Spleen (tissue), 11 donors: Measurements from ENCODE around the gene RNASE8. TPM values are rescaled to one million over a fixed set of nuclear protein-coding genes. Genes with fewer than 3 reads are reported as not detected.
A peak's percentile ranks its signal among the peaks of the same experiment; 100 is the strongest.

ENCODE experiments used
- DNase-seq: peaks from one replicate; pipeline ENCODE4 v3.0.0-alpha.2; 2020
- H3K27ac ChIP-seq, 8 donors: fragments of 200-600 bp; sonication (generic) in 7 of 8; 1 replicate in 4 of 8; 2 replicates in 4 of 8; pipeline versions ENCODE4 v1.5.0 to v1.8.0; 2016 to 2021; ENCODE audit warnings: inconsistent platforms in 4 of 8, mild to moderate bottlenecking in 4 of 8, moderate library complexity in 1 of 8
- H3K27me3 ChIP-seq, 7 donors: fragments of 200-600 bp; sonication (generic) in 6 of 7; replicated peaks in 1 of 7; 1 replicate in 4 of 7; 2 replicates in 3 of 7; pipeline versions ENCODE4 v1.5.0 to v1.8.0; 2016 to 2021; ENCODE audit warnings: inconsistent platforms in 3 of 7, mild to moderate bottlenecking in 1 of 7
- H3K36me3 ChIP-seq, 6 donors: fragments of 200-600 bp; sonication (generic) in 5 of 6; 1 replicate in 4 of 6; 2 replicates in 2 of 6; pipeline versions ENCODE4 v1.5.0 to v1.8.0; 2016 to 2021; ENCODE audit warnings: inconsistent platforms in 2 of 6
- H3K4me1 ChIP-seq, 6 donors: fragments of 200-600 bp; sonication (generic) in 5 of 6; 1 replicate in 3 of 6; 2 replicates in 3 of 6; pipeline versions ENCODE4 v1.5.0 to v1.8.0; 2016 to 2021; ENCODE audit warnings: inconsistent platforms in 3 of 6
- H3K4me3 ChIP-seq, 8 donors: fragments of 200-600 bp; sonication (generic) in 7 of 8; 1 replicate in 4 of 8; 2 replicates in 4 of 8; pipeline versions ENCODE4 v1.5.0 to v1.8.0; 2016 to 2021; ENCODE audit warnings: inconsistent platforms in 4 of 8, mild to moderate bottlenecking in 4 of 8, moderate library complexity in 2 of 8
- H3K9me3 ChIP-seq, 8 donors: fragments of 200-600 bp; sonication (generic) in 7 of 8; 1 replicate in 4 of 8; 2 replicates in 4 of 8; pipeline versions ENCODE4 v1.5.0 to v1.8.0; 2016 to 2021; ENCODE audit warnings: inconsistent platforms in 4 of 8
- CTCF ChIP-seq, 11 experiments: fragments of 200-600 bp in 7 of 11; fragments of 450-650 bp in 4 of 11; sonication (generic) in 4 of 11; IDR thresholded peaks in 8 of 11; conservative IDR thresholded peaks in 3 of 11; 1 replicate in 7 of 11; 2 replicates in 4 of 11; pipeline versions ENCODE4 v1.4.0 to v1.8.0; 2016 to 2021; ENCODE audit warnings: antibody characterized with exemption in 11 of 11, inconsistent platforms in 4 of 11, mild to moderate bottlenecking in 1 of 11
- POLR2A ChIP-seq, 3 donors: fragments of 450-650 bp; IDR thresholded peaks; one replicate each; pipeline ENCODE4 v1.5.1; 2017; ENCODE audit warnings: antibody characterized with exemption in 3 of 3, mild to moderate bottlenecking in 1 of 3
- POLR2AphosphoS5 ChIP-seq, 3 donors: sonication (generic); formaldehyde crosslinking; IDR thresholded peaks; one replicate each; pipeline ENCODE4 v1.5.1; 2017; ENCODE audit warnings: antibody characterized with exemption in 3 of 3
- WGBS, 5 donors: extraction: QIAGEN DNeasy Blood & Tissue Kit in 3 of 5; methylation state at CpG; one replicate each; pipeline versions ENCODE4 v1.1.5 to v1.1.7; 2013 to 2018; 5-methylcytosine and 5-hydroxymethylcytosine counted together
- intact Hi-C: fragments of 100-400 bp; cut with DNase I; formaldehyde crosslinking; loops from one replicate; pipeline ENCODE4 v1.15.0; 2023; ENCODE audit warnings: low total_unique reads
- polyA plus RNA-seq, 3 donors: library from polyadenylated mRNA; stranded (reverse); fragments of 200-250 nt; gene quantifications; one replicate each; pipeline ENCODE4 v1.2.1, GENCODE V29; 2013
- total RNA-seq, 7 donors: library from RNA; depleted of rRNA in 3 of 7; stranded (reverse); fragments of >200 nt in 3 of 7; fragmentation: NEBNext Ultra II Directional in 4 of 7; extraction: Animal tissue kit (Norgen Biotek cat#: 25700) in 4 of 7; gene quantifications; one replicate each; pipeline versions ENCODE4 v1.1.0 to v1.2.1, GENCODE V29; 2016 to 2021
- donor health status: healthy with polysubstance abuse.
- donor health status: DM: no; HTN: no; CAD: no; lungs with moderate emphysema.
- donor health status: DM: no; HTN: no; CAD: no.
- donor health status: Bipolar disorder and iron deficiency.
- donor health status: healthy.
- donor health status: DM: no; HTN: no; CAD: no.
- donor health status: DM: yes; HTN: yes; CAD: no.

The RNASE8 gene
- total and polyA plus RNA-seq, 10 donors: not detected

DNA sequence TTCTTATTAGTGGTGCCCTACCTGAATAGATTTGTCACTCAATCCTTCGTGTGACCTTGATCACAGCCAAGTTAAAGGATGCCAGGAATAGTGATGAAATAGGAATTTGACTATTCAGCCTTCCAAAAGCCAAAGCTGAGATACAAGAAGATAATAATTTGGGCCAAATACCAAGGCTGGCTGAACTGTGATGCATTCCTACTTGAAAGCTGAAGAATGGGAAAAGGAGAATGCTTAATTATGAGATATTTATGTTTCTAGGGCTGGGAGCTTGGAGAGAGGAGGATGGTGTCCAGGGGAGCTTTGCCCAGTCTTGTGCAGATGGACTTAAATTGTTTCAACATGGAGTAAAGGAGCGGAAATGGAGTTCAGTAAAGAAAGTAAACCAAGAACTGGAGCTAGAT, 10.2 kb upstream of the RNASE8 start:
- Histone ChIP-seq H3K4me1 (peaks cover 0 to 49% (median 25%) of the 10 kb centered on the region in 6 donors), H3K9me3 (no peaks in the 10 kb centered on the region), H3K4me3 (no peak overlapping the region), H3K36me3 (no peaks in the 10 kb centered on the region), H3K27me3 (peaks cover 0 to 6% (median 0%) of the 10 kb centered on the region in 7 donors), H3K27ac (peak overlapping the region in 6 of 8 donors; percentile 8 to 64 (median 48))
- DNase-seq: no peak
- intact Hi-C loops: no loop called here
- WGBS, 5 donors: 57 to 74% (median 67%) methylated on average over 2 of the region's 2 CpGs
- TF ChIP-seq POLR2AphosphoS5 (IDR thresholded peaks at IDR 0.05) (no peak), POLR2A (IDR thresholded peaks at IDR 0.05) (no peak), CTCF (IDR thresholded peaks at IDR 0.05 in 8 of 11, conservative IDR thresholded peaks at IDR 0.05 in 3 of 11) (no peak)

DNA sequence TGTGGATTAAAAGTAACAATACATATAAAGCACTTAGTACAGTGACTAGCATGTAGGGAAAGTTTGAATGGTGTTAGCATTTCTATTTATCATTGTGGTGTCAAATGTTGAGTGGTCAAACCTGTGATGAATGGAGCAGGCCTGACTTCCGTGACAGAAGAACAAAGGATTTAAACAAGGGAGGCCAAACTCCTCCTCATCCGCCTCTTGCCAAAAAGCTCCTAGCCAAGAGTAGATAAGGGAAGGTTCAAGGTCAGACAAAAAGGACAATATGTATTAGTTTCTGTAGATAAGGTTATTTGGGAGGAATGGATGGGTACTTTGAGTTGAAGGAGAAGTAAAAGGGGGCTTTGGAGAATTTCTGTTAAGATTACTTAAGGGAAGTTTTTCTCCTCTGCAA, 9.0 kb upstream of the RNASE8 start:
- Histone ChIP-seq H3K27ac (peak overlapping the region in 4 of 8 donors; percentile 34 to 64 (median 60)), H3K9me3 (no peaks in the 10 kb centered on the region), H3K27me3 (peaks cover 0 to 6% (median 0%) of the 10 kb centered on the region in 7 donors), H3K36me3 (no peaks in the 10 kb centered on the region), H3K4me1 (peaks cover 0 to 38% (median 17%) of the 10 kb centered on the region in 6 donors), H3K4me3 (no peak overlapping the region)
- 79 to 82% (median 80%) methylated on average over 2 of the region's 2 CpGs for WGBS, 5 donors
- intact Hi-C loops: no loop called here
- DNase-seq: no peak
- TF ChIP-seq CTCF (IDR thresholded peaks at IDR 0.05 in 8 of 11, conservative IDR thresholded peaks at IDR 0.05 in 3 of 11) (no peak), POLR2AphosphoS5 (IDR thresholded peaks at IDR 0.05) (peak in 1 of 3 donors; percentile 40)

DNA sequence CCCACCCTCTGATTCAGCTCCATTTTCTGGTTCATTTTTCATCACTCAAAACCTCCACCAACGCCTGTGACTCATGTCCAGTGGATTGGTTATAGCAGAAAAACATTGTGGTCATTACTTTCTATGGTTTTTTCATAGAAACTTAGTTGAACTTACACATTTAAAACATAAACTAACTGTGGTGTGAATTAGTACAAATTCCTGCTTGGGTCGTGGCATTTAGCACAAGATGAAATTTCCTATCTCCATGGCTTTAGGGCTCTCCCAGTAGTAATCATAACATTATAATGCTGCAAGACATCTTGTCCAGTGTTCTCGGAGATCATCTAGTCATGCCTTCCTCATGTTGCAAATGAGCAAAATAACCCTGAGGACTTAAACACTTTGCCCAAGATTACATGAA, 8.3 kb upstream of the RNASE8 start:
- Histone ChIP-seq H3K27ac (peak overlapping the region in 2 of 8 donors; percentile 16 to 45), H3K4me3 (no peak overlapping the region), H3K9me3 (no peaks in the 10 kb centered on the region), H3K27me3 (peaks cover 0 to 6% (median 0%) of the 10 kb centered on the region in 7 donors), H3K36me3 (no peaks in the 10 kb centered on the region), H3K4me1 (peaks cover 0 to 38% (median 12%) of the 10 kb centered on the region in 6 donors)
- 65 to 85% (median 74%) methylated on average over 3 of the region's 3 CpGs for WGBS, 5 donors
- intact Hi-C loops: no loop called here
- DNase-seq: no peak
- TF ChIP-seq CTCF (IDR thresholded peaks at IDR 0.05 in 8 of 11, conservative IDR thresholded peaks at IDR 0.05 in 3 of 11): no peak
- no peak for TF ChIP-seq POLR2A (IDR thresholded peaks at IDR 0.05)
- TF ChIP-seq POLR2AphosphoS5 (IDR thresholded peaks at IDR 0.05): no peak

DNA sequence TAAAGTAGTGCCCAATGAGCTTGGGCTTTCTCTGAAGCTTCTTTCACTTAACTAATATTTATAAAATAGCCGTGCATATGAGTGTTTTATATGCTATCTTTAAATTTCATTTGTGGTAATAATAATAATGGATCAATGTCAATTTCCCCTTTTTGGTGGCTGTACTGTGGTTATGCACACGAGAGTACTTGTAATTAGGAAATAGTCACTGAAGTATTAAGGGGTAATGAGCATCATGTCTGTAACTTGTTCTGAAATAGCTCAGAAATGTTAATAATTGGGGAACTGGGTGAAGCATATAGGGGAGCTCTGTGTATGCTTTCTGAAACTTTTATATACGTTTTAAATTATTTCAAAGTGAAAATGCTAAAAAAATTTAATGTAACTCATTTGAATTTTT, 7.0 kb upstream of the RNASE8 start:
- H3K9me3 ChIP-seq: no peaks in the 10 kb centered on the region
- WGBS, 5 donors: 38 to 59% (median 53%) methylated on average over 3 of the region's 3 CpGs
- H3K4me3 ChIP-seq: no peak overlapping the region
- H3K36me3 ChIP-seq: no peaks in the 10 kb centered on the region
- DNase-seq: no peak
- peaks cover 0 to 34% (median 13%) of the 10 kb centered on the region in 6 donors for H3K4me1 ChIP-seq
- TF ChIP-seq POLR2AphosphoS5 (IDR thresholded peaks at IDR 0.05) (no peak), CTCF (IDR thresholded peaks at IDR 0.05 in 8 of 11, conservative IDR thresholded peaks at IDR 0.05 in 3 of 11) (no peak), POLR2A (IDR thresholded peaks at IDR 0.05) (no peak)
- intact Hi-C loops: no loop called here
- peaks cover 0 to 6% (median 0%) of the 10 kb centered on the region in 7 donors for H3K27me3 ChIP-seq
- no peak overlapping the region for H3K27ac ChIP-seq
